HG03064 (cell line): ENCODE results near the gene NOVA2.

ENCODE experiments used
- ATAC-seq: cut with Tn5 transposase; IDR thresholded peaks from one replicate; pipeline ENCODE4 v1.9.1; 2021; ENCODE audit warnings: low read depth; ENCODE audit not compliant: unreplicated experiment

NOVA2 gene

GRCh38 chr19:45929247-45929646, 44.4 kb downstream of the NOVA2 start:
- no peak for ATAC-seq

DNA sequence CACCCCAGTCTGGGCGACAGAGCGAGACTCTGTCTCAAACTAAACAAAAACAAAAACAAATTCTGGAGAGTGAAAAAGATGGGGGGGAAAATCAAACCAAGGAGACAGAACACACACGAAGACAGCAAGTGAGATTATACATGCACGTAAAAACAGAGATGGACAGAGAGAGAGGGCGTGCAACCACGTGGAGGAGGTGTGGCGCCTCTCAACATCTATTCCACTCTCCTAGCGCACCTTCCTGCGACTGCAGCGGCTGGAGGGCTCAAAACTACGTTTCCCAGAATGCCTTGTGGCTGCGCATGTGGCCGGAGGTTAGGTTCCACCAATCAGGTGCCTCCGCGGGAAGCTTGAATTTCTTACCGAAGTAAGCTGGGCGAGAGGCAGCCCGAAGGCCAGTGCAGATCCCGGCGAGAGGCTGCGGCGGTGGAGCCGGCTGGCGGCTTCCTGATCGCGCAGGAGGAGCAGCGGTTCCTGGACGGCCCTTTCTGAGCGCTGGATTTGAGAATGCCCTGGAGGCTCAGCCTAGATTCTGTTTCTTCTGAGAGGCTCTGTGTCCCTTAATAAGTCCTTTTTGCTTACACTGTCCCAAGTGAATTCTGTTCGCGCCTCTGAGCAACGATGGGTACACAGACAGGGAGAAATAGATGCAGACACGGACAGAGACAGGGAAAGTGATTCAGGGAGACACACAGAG, 46.0 kb downstream of the NOVA2 start:
- no peak for ATAC-seq

- no peak for ATAC-seq
These were observed 48.7 kb downstream of the NOVA2 start for GRCh38 chr19:45924891-45925447.

DNA sequence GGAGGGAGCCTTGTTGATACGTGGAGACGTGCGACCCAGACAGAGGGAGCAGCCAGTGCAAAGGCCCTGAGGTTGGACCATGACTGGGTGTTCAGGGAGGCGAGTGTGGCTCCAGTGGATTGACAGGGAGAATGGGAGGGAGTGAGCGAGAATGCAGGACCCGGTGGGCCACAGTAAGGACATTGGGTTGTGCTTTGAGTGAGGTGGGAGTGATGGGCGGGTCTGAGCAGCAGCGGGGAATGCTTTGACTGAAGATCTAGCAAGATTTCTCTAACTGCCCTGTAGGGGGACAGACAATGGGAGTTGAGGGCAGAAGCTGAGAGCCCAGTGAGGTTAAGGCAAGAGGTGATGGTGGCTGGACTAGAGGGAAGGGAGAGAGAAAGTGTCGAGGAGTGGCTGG, 51.4 kb downstream of the NOVA2 start:
- ATAC-seq, result no peak

GRCh38 chr19:45920458-45920857, 53.2 kb downstream of the NOVA2 start:
- ATAC-seq, result no peak

- ATAC-seq, result no peak
These were observed 54.0 kb downstream of the NOVA2 start for GRCh38 chr19:45919678-45920077.

DNA sequence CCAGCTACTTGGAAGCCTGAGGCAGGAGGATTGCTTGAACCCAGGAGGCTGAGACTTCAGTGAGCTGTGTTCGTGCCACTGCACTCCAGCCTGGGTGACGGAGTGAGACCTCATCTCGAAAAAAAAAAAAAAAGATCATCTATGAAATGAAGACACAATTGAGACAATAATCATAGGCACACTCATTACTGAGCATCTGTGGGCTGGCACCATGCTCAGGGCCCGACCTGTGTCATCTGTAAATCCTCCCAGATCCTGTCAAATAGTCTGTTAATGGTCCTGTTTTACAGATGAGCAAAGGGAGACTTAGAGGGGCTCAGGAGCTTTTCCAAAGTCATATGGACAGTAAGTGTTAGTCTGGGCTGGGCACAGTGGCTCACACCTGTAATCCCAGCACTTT, 54.9 kb downstream of the NOVA2 start:
- no peak for ATAC-seq

- ATAC-seq, result no peak
These were observed 56.1 kb downstream of the NOVA2 start for GRCh38 chr19:45917421-45918091.

DNA sequence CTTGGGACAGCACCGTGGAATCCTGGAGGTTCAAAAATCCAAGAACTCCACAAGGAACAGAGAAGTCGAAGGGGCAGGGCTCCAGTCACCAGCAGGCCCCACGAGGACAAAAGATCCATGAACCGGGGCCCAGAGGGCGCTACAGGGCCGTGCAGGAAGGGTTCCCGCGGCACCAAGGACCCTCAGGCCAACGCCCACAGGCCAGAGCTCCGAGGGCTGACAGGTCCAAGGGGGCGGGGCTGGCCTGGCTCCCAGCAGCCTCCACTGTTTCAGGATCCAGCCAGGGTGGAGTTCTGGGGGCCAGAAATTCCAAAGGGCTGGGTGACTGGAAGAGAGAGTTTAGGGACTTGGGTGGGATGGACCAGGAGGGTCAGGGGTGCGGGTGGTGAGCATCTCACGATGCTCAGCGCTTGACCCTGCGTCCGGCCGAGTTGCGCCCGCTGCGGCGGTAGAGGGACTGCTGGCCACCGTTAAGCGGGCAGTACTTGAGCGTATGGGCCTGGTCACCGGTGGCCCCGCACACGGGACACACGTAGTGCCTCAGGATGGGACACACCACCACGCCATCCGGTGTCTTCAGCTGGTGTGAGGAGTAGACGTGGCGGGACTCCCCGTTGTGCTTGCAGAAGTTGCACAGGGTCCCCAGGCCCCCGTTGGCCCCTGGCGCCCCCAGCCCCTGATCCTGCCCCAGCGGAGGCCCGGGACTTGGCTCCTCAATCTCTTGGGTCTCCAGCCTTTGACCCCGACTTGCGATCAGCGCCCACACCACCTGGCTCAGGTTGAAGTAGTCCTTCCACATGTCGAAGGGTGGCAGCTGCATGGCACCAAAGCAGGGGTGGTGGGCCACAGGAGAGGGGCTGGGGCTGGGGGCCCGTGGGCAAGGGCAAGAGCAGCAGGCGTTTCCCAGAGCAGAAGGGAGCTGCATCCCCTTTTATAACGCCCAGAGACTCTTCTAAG, 59.5 kb downstream of the NOVA2 start, which contains the start of gene NANOS2:
Gene NANOS2, minus strand, starts transcription at position 905 of the 957 bp plus-strand sequence. Its CDS starts 85 bp downstream, at position 820.
- ATAC-seq, result no peak

- ATAC-seq, result no peak
These were observed 62.4 kb downstream of the NOVA2 start for GRCh38 chr19:45911291-45911690.

- no peak for ATAC-seq
These were observed 64.7 kb downstream of the NOVA2 start for GRCh38 chr19:45908956-45909355.

DNA sequence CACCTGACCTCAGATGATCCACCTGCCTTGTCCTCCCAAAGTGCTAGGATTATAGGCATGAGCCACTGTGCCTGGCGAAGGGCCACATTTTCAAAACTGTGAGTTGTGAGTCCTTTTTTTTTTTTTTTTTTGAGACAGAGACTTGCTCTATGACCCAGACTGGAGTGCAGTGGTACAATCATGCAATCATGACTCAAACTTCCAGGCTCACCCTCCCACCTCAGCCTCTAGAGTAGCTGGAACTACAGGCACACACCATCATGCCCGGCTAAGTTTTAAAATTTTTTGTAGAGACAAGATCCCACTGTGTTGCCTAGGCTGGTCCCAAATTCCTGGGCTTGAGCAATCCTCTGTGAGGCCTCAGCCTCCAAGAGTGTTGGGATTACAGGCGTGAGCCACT, 67.4 kb downstream of the NOVA2 start:
- no peak for ATAC-seq

DNA sequence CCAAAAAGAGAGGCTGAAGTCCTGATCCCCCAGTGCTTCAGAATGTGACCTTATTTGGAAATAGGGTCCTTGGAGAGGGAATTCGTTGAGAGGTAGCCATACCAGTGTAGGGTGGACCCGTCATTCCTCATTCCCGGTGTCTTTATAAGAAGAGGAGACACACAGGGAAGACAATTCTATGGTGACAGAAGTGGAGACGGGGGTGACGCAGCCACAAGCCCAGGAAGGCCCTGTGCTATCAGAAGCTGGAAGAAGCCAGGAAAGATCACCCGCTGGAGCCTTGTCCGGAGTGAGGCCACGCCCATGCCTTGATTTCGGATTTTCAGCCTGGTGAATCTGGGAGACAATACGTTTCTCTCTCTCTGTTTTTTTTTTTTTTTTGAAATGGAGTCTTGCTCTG, 68.7 kb downstream of the NOVA2 start:
- ATAC-seq, result no peak

GRCh38 chr19:45902651-45903625, 70.7 kb downstream of the NOVA2 start:
- peak; percentile 83 for ATAC-seq

GRCh38 chr19:45901912-45902650, 71.6 kb downstream of the NOVA2 start, which contains the start of gene MYPOP:
TSS of gene MYPOP (minus strand) at chr19:45902613. CDS start at chr19:45901773, 840 bp downstream.
- ATAC-seq, result no peak

GRCh38 chr19:45901432-45901911, 72.2 kb downstream of the NOVA2 start:
- ATAC-seq, result no peak

- ATAC-seq, result no peak
These were observed 72.8 kb downstream of the NOVA2 start for GRCh38 chr19:45900738-45901431.
